GM06990 (cell line): Measurements from ENCODE around the gene OLIG2.

Experiments
- DNase-seq: peaks from one replicate; pipeline ENCODE4 v3.0.0-alpha.2; 2011; ENCODE audit not compliant: insufficient read length; ENCODE audit errors: extremely low read depth
- H3K27me3 ChIP-seq: replicated peaks from 2 replicates; pipeline ENCODE4 v1.6.0; 2011; ENCODE audit warnings: low read length; ENCODE audit not compliant: control insufficient read depth, insufficient read depth
- H3K36me3 ChIP-seq: 2 replicates; pipeline ENCODE4 v1.5.1; 2011; ENCODE audit warnings: low read length; ENCODE audit not compliant: control insufficient read depth, insufficient read depth
- H3K4me3 ChIP-seq: replicated peaks from 2 replicates; pipeline ENCODE4 v1.5.1; 2011; ENCODE audit warnings: low read depth, mild to moderate bottlenecking, control low read depth, low read length
- CTCF ChIP-seq: IDR thresholded peaks from 2 replicates; pipeline ENCODE4 v1.5.1; 2011; ENCODE audit warnings: low read length, control low read depth, mild to moderate bottlenecking, inconsistent platforms; ENCODE audit not compliant: insufficient read depth, poor library complexity, severe bottlenecking

The OLIG2 gene

GRCh38 chr21:33027401-33028286 lies 1.9 kb downstream of the OLIG2 start:
- TF ChIP-seq CTCF = no peak
- peaks cover under 1% of the 10 kb centered on the region; the same call in 1 of the 2 replicates for H3K27me3 ChIP-seq
- no peak overlapping the region for H3K4me3 ChIP-seq
- H3K36me3 ChIP-seq = no peaks in the 10 kb centered on the region
- DNase-seq = no peak

GRCh38 chr21:33028287-33028670 lies 2.5 kb downstream of the OLIG2 start:
- Histone ChIP-seq H3K36me3 (no peaks in the 10 kb centered on the region), H3K4me3 (no peak overlapping the region), H3K27me3 (no peaks in the 10 kb centered on the region; the same call in none of the 2 replicates)
- no peak for DNase-seq
- no peak for TF ChIP-seq CTCF

- no peak for DNase-seq
These were observed 3.1 kb downstream of the OLIG2 start for GRCh38 chr21:33028773-33029384.

GRCh38 chr21:33029385-33029921 lies 3.7 kb downstream of the OLIG2 start:
- Histone ChIP-seq H3K4me3 (no peak overlapping the region), H3K36me3 (no peaks in the 10 kb centered on the region), H3K27me3 (no peaks in the 10 kb centered on the region; the same call in none of the 2 replicates)
- TF ChIP-seq CTCF = no peak
- no peak for DNase-seq

More at GRCh38 chr21:33028773-33029384, 3.1 kb downstream of the OLIG2 start:
- Histone ChIP-seq H3K36me3 (no peaks in the 10 kb centered on the region), H3K4me3 (no peak overlapping the region), H3K27me3 (no peaks in the 10 kb centered on the region; the same call in none of the 2 replicates)
- no peak for TF ChIP-seq CTCF

- no peaks in the 10 kb centered on the region for H3K36me3 ChIP-seq
- H3K27me3 ChIP-seq = no peaks in the 10 kb centered on the region; the same call in none of the 2 replicates
- H3K4me3 ChIP-seq = no peak overlapping the region
- no peak for TF ChIP-seq CTCF
- no peak for DNase-seq
These were observed 4.3 kb downstream of the OLIG2 start for GRCh38 chr21:33029975-33030461.
